K562 (cell line): ENCODE data around the gene LYRM1. TPM values are rescaled to one million over a fixed set of nuclear protein-coding genes. Genes with fewer than 3 reads are reported as not detected.

ENCODE experiments used
- ARID3B ChIP-seq: fragments of 250-450 bp; sonication (Bioruptor Pico); IDR thresholded peaks from 2 replicates; pipeline ENCODE4 v1.4.0; 2020; ENCODE audit warnings: borderline replicate concordance
- CREB3 ChIP-seq: fragments of 450-650 bp; conservative IDR thresholded peaks from 2 replicates; pipeline ENCODE4 v1.6.1; 2016; ENCODE audit warnings: missing genetic modification characterization, low read depth, mild to moderate bottlenecking, missing compliant biosample characterization, moderate library complexity
- MEIS2 ChIP-seq: fragments of 450-650 bp; IDR thresholded peaks from 2 replicates; pipeline ENCODE4 v1.6.1; 2014; ENCODE audit warnings: mild to moderate bottlenecking; ENCODE audit not compliant: partially characterized antibody
- PHTF2 ChIP-seq: fragments of 250-450 bp; sonication (Bioruptor Pico); IDR thresholded peaks from 2 replicates; pipeline ENCODE4 v1.5.0; 2021; ENCODE audit warnings: mild to moderate bottlenecking
- TCF7L2 ChIP-seq: fragments of 150-350 bp; IDR thresholded peaks from 2 replicates; pipeline ENCODE4 v1.6.1; 2016; ENCODE audit warnings: low read depth, mild to moderate bottlenecking, low read length, moderate library complexity
- ZBTB40 ChIP-seq, 2 experiments: fragments of 450-650 bp in 1 of 2; sonication (generic) in 1 of 2; formaldehyde crosslinking in 1 of 2; IDR thresholded peaks; 2 replicates each; pipeline versions ENCODE4 v1.7.1 to v1.9.0; 2016 to 2022; ENCODE audit warnings: inconsistent platforms in 1 of 2, mild to moderate bottlenecking in 1 of 2, missing genetic modification reagents in 1 of 2
- ZKSCAN3 ChIP-seq: fragments of 250-450 bp; sonication (Bioruptor Pico); IDR thresholded peaks from 2 replicates; pipeline ENCODE4 v1.4.0; 2020
- ZNF280B ChIP-seq: fragments of 250-450 bp; sonication (Bioruptor Pico); IDR thresholded peaks from 2 replicates; pipeline ENCODE4 v1.5.1; 2021; ENCODE audit warnings: mild to moderate bottlenecking
- ZNF445 ChIP-seq: fragments of 250-450 bp; sonication (Bioruptor Pico); IDR thresholded peaks from 2 replicates; pipeline ENCODE4 v1.4.0; 2020; ENCODE audit warnings: low read depth, mild to moderate bottlenecking, moderate library complexity
- polyA plus RNA-seq, 8 experiments: library from polyadenylated mRNA; depleted of rRNA in 4 of 8; stranded (reverse) in 5 of 8; unstranded in 3 of 8; fragments of >200 nt; fragmentation: Nextera tagmentation in 2 of 8; fragmentation: Illumina TruSeq in 1 of 8; extraction: Ambion mirVana in 2 of 8; extraction: Trizol in 1 of 8; gene quantifications; 2 replicates each; pipeline versions ENCODE4 v1.2.1 to v1.2.3, GENCODE V29; 2011 to 2014; ENCODE audit warnings: inconsistent platforms in 1 of 8, missing spikeins in 1 of 8
- total RNA-seq, 7 experiments: library from RNA; depleted of rRNA in 6 of 7; stranded (reverse); fragments of >200 nt in 6 of 7; fragmentation: Illumina TruSeq in 2 of 7; extraction: Trizol in 2 of 7; gene quantifications; 2 replicates each; pipeline versions ENCODE4 v1.2.1 to v1.2.3, GENCODE V29; 2011 to 2021; ENCODE audit warnings: low replicate concordance in 1 of 7

Gene LYRM1
- total and polyA plus RNA-seq, 9 of the 15 experiments (the other 6 are each of a cell fraction or from before 2014, with no cell fraction given) = 17.5 to 44.1 (median 32.7) TPM

GRCh38 chr16:20937736-20938135 is 37.2 kb downstream of the LYRM1 start (continued):
- no peak for TF ChIP-seq ZBTB40 (IDR thresholded peaks at IDR 0.05)
- TF ChIP-seq ZBTB40 (CRISPR knock-in tag; IDR thresholded peaks at IDR 0.05) = no peak
- TF ChIP-seq ZKSCAN3 (CRISPR knock-in tag) = no peak
- no peak for TF ChIP-seq MEIS2
- no peak for TF ChIP-seq CREB3 (tag)
- no peak for TF ChIP-seq PHTF2
- no peak for TF ChIP-seq ZNF445 (CRISPR knock-in tag)
- TF ChIP-seq TCF7L2 = no peak
- TF ChIP-seq ZNF280B (CRISPR knock-in tag) = no peak
- TF ChIP-seq ARID3B (CRISPR knock-in tag) = no peak
- TF ChIP-seq, all 486 proteins: peak for 0
